Activated T-cell treated with anti-CD3 and anti-CD28 coated beads, Interleukin-2, amount 50 U/mL, for 72 hours (primary cell): ENCODE results near the gene CHD6. TPM values are rescaled to one million over a fixed set of nuclear protein-coding genes. Genes with fewer than 3 reads are reported as not detected.

ENCODE experiments used
- ATAC-seq, 2 donors: fragments of 150-1000 bp; cut with Tn5 transposase; replicated peaks in 1 of 2; 2 replicates each; pipeline ENCODE4 v1.10.0; 2021; ENCODE audit warnings: moderate library complexity in 2 of 2, mild to moderate bottlenecking in 1 of 2
- DNase-seq, 2 donors: peaks; one replicate each; pipeline ENCODE4 v3.0.0; 2021 to 2022; ENCODE audit warnings: mixed read lengths in 1 of 2
- H3K27ac Mint-ChIP-seq: one replicate; pipeline ENCODE4 v1.8.0; 2022; ENCODE audit warnings: mild to moderate bottlenecking, moderate library complexity, mixed read lengths
- H3K27me3 Mint-ChIP-seq: one replicate; pipeline ENCODE4 v1.8.0; 2022; ENCODE audit warnings: low read depth, mixed read lengths
- H3K36me3 Mint-ChIP-seq, 2 donors: one replicate each; pipeline ENCODE4 v1.8.0; 2022; ENCODE audit warnings: mixed read lengths in 2 of 2, mild to moderate bottlenecking in 1 of 2; ENCODE audit not compliant: insufficient read depth in 2 of 2
- H3K4me1 Mint-ChIP-seq: one replicate; pipeline ENCODE4 v1.8.0; 2022; ENCODE audit warnings: low read depth, mixed read lengths
- H3K4me3 Mint-ChIP-seq, 2 donors: one replicate each; pipeline ENCODE4 v1.8.0; 2022; ENCODE audit warnings: mild to moderate bottlenecking in 2 of 2, mixed read lengths in 2 of 2, moderate library complexity in 2 of 2
- H3K9me3 Mint-ChIP-seq, 2 donors: one replicate each; pipeline ENCODE4 v1.8.0; 2022; ENCODE audit warnings: mixed read lengths in 2 of 2
- total RNA-seq, 2 donors: library from RNA; stranded (reverse); gene quantifications; one replicate each; pipeline ENCODE4 v1.2.3, GENCODE V29; 2022

The CHD6 gene
- total RNA-seq, 2 donors from 2014 or later: 35.8 to 37.7 TPM

DNA sequence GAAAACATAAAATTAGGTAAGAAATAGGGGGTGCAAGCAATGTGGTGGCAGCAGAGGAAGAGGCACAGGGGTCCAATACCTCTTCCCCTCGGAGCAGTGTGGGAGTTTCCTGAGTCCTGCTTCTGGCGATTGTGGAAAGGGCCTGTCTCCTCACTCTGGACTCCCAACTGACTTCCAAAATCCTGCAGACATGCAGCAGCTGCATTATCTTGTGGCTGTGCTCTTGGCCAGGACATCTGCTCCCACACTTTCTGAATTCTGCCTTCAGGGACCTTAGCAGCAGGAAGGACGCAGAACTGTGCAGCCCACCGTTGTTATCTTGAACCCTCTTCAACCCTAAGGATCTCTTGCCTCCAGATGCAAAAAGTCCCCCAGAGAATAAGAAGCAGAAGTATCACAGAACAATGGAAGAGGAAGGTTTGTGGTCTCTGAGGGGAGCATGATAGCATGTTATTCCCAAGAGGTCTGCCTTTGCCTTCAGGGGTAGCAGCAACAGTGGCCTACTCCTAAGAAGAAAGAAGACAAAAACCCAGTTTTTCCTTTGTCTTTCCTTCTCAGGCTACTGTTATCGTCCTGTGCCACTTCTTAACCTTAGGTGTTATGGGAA, 149.1 kb downstream of the CHD6 start:
- Mint-ChIP-seq H3K4me1 (no peaks in the 10 kb centered on the region), H3K4me3 (no peak overlapping the region), H3K27ac (no peak overlapping the region), H3K36me3 (peaks cover 4 to 13% of the 10 kb centered on the region in 2 donors), H3K27me3 (no peaks in the 10 kb centered on the region), H3K9me3 (peaks cover 2% of the 10 kb centered on the region in 2 donors)
- ATAC-seq (no peak), DNase-seq (no peak)

DNA sequence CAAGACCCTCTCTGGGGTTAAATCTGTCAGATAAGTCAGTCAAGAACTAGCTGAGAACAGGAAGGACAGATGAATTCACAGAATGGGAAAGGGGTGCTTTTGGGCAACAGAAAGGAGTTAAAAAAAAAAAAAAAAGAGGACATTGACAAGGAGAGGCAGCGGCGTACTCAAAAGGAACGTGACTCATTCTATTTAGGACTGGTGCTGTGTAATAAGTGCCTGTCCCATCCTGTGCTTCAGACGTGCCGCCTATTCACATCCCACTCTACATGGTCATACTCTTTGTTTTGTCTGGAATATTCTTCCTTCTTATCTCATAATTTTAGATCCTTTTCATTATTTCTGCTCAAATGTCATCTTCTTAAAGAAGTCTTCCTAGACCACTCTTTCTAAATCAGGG, 150.5 kb downstream of the CHD6 start:
- no peak for DNase-seq
- no peak for ATAC-seq
- Mint-ChIP-seq H3K36me3 (peaks cover 4 to 13% of the 10 kb centered on the region in 2 donors), H3K4me3 (no peak overlapping the region), H3K27me3 (no peaks in the 10 kb centered on the region), H3K9me3 (peaks cover 2% of the 10 kb centered on the region in 2 donors), H3K4me1 (peaks cover 5% of the 10 kb centered on the region), H3K27ac (no peak overlapping the region)

DNA sequence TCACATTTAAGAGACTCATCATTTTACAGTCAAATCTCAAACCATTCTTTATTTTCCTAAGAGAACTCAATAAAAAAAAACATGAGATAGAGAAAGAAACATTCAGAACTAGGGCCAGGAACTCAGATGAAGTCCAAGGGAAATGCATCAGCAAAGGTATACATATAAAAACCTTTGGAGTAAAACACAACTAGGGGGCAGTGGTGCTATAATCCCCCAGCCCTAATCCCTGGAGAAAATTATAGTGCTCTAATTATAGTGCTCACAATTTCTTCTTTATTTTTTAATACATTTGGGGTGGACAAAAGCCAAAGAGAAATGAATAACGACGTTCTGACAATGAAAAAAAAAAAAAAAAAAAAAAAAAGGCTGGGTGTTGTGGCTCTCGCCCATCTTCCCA, 151.0 kb downstream of the CHD6 start:
- H3K36me3 Mint-ChIP-seq: peaks cover 4 to 13% of the 10 kb centered on the region in 2 donors
- H3K27ac Mint-ChIP-seq: no peak overlapping the region
- ATAC-seq (no peak), DNase-seq (no peak)
- H3K27me3 Mint-ChIP-seq: no peaks in the 10 kb centered on the region
- H3K9me3 Mint-ChIP-seq: peaks cover 2% of the 10 kb centered on the region in 2 donors
- no peak overlapping the region for H3K4me3 Mint-ChIP-seq
- peaks cover 10% of the 10 kb centered on the region for H3K4me1 Mint-ChIP-seq

DNA sequence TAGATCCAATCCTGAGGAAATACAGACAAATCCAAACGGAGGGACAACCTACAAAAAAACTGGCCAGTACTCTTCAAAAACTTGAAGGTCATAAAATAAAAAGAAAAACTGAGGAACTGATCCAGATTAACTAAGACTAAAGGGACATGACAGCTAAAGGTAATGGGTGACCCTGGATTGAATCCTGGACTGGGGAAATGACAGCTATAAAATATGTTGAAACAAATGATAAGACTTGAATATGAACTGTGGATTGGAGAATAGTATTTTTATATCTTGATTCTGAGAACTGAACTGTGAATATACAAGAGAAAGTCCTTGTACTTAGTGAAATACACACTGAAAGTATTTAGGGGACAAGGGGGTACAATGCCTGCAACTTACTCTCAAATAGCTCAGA, 154.6 kb downstream of the CHD6 start:
- Mint-ChIP-seq H3K27me3 (no peaks in the 10 kb centered on the region), H3K9me3 (peaks cover 2 to 7% of the 10 kb centered on the region in 2 donors), H3K36me3 (peaks cover 8 to 17% of the 10 kb centered on the region in 2 donors), H3K4me3 (no peak overlapping the region), H3K4me1 (peaks cover 18% of the 10 kb centered on the region), H3K27ac (no peak overlapping the region)
- DNase-seq (no peak), ATAC-seq (no peak)

DNA sequence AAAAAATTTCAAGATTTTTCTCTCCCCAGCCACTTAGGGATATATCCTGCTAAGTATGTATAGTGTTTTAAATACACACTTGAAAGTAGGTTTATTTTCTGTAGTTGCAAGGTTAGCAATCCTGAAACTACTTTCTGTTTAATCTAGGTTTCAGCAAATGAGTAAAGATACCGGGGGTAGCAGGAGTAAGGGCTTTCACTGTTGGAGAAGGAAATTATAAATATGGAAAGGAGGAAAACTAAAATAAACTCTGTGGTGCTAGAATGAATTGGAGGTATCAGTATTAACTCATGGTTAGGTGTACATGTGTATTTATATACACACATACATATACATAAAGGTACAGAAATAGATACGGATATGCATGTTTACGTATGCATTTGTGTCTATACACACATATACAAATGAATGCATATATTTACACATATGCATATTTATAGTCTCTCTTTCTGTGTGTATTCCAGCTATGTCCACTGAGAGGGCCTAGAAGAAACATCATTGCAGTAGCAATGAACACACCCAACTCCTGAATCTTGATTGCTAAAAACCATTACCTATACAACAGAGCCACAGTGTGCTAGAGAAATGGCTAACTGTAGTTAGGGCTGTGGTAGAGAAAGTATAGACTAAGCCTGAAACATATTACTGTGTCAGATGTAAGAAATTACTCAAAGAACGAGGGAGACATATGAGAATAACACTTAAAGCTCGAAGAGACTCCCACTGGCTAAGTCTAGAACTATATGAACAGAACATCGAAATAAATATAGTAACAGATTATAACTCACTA, 155.6 kb downstream of the CHD6 start:
- Mint-ChIP-seq H3K4me3 (peak overlapping the region in 1 of 2 donors; percentile 4), H3K36me3 (peaks cover 8 to 15% of the 10 kb centered on the region in 2 donors)

DNA sequence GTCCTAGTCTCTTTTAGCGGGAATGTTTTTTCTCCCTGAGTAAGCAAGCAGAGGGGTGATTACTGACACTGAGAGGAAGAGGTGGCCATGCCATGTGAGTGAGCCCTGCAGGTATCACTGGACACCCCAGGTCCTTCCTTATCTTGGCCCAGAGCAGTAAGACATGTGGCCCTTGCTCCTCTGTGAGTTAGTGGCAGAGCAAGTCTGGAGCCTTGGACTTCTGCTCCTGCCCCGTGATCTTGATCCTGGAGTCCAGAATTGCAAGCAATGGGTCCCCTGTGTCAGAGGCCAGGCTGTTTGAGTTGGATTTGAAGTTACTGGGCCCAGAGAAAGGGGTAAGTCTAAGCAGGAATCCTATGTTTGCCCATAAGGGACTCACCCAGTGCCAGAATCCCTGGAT, 159.4 kb downstream of the CHD6 start:
- peaks cover 4 to 14% of the 10 kb centered on the region in 2 donors for H3K36me3 Mint-ChIP-seq
- H3K27ac Mint-ChIP-seq: no peak overlapping the region
- DNase-seq: no peak
- peaks cover 18% of the 10 kb centered on the region for H3K4me1 Mint-ChIP-seq
- no peaks in the 10 kb centered on the region for H3K27me3 Mint-ChIP-seq
- H3K4me3 Mint-ChIP-seq: no peak overlapping the region
- no peak for ATAC-seq
- peaks cover 0 to 6% of the 10 kb centered on the region in 2 donors for H3K9me3 Mint-ChIP-seq

More for the DNA sequence above, 155.6 kb downstream of the CHD6 start:
- DNase-seq (no peak), ATAC-seq (peak; percentile 79 to 88)
- H3K4me1 Mint-ChIP-seq: peaks cover 18% of the 10 kb centered on the region
- H3K27ac Mint-ChIP-seq: peak overlapping the region; percentile 54
- H3K9me3 Mint-ChIP-seq: peaks cover 2 to 7% of the 10 kb centered on the region in 2 donors
- H3K27me3 Mint-ChIP-seq: no peaks in the 10 kb centered on the region

DNA sequence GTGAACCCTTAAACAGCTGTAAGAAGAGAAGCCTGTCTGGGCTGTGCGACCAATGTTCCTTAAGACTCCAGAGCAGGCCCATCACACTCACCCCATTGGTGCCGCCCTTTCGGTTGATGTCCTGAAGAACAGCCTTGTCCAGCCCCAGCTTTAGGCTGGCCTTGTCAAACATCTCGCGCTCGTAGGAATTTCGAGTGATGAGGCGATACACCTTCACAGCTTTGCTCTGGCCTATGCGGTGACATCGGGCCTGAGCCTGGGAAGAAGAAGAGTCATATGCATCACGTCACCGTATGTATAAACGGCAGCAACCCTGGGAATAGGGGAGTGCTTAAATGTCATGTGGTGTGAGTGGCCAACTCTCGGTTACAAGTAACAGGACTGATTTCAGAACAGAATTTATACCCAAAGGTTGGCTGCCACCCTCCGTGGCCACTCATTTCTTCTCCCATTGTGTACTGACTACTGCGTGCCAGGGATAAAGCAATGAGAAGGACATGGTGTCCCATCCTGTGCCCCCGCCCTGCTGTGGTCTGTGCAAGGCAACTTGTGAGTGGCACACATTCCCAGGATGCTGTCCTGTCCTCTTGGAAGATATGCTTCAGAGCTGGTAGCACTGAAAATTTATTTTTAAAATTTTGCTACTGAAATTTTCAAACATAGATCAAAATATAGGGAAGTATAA, 160.9 kb downstream of the CHD6 start:
- ATAC-seq (no peak), DNase-seq (no peak)
- peaks cover 9% of the 10 kb centered on the region for H3K4me1 Mint-ChIP-seq
- peaks cover 4 to 14% of the 10 kb centered on the region in 2 donors for H3K36me3 Mint-ChIP-seq
- H3K27me3 Mint-ChIP-seq: no peaks in the 10 kb centered on the region
- H3K4me3 Mint-ChIP-seq: no peak overlapping the region
- peaks cover 0 to 6% of the 10 kb centered on the region in 2 donors for H3K9me3 Mint-ChIP-seq
- H3K27ac Mint-ChIP-seq: no peak overlapping the region

DNA sequence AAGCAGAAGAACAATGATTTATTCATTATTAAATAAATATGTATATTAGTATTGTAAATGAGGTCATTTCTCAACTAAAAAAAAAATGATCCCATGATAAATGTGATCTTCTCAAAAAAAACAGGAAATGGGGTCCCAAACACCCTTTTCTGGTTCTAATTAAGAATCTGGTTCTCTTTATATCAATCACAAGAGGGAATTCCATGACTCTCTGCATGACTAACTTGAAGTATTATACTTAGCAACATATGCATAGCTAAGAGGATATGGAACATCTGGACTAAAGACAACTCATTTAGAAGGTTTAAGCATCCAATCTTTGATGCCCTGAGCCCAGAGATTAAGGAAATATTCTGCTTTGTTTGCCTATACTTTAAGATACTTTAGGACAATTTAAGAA, 161.8 kb downstream of the CHD6 start:
- ATAC-seq (no peak), DNase-seq (no peak)
- H3K27ac Mint-ChIP-seq: no peak overlapping the region
- H3K27me3 Mint-ChIP-seq: no peaks in the 10 kb centered on the region
- peaks cover under 1% of the 10 kb centered on the region for H3K4me1 Mint-ChIP-seq
- peaks cover 0 to 6% of the 10 kb centered on the region in 2 donors for H3K9me3 Mint-ChIP-seq
- no peak overlapping the region for H3K4me3 Mint-ChIP-seq
- H3K36me3 Mint-ChIP-seq: peaks cover 4 to 14% of the 10 kb centered on the region in 2 donors

DNA sequence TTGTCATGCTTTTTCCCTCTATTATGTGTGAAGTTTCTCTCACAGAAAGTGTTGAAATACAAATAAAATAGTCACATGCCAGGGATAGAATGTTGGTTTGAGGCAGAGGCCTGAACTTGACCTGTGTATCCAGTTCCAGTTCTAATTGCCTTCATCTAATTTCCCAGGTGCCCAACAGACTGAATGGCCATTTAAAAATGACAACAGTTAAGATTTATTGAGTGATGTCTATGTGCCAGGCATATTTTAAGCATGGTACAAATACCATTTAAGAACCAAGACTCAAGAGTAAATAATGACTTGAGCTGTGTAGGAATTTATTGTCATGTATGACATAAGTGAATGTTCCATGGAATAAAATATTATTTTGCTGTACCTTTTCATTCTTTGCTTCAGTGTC, 163.9 kb downstream of the CHD6 start:
- no peak for DNase-seq
- no peaks in the 10 kb centered on the region for H3K9me3 Mint-ChIP-seq
- H3K27ac Mint-ChIP-seq: no peak overlapping the region
- peaks cover 0 to 8% of the 10 kb centered on the region in 2 donors for H3K36me3 Mint-ChIP-seq
- H3K4me3 Mint-ChIP-seq: no peak overlapping the region
- no peaks in the 10 kb centered on the region for H3K4me1 Mint-ChIP-seq
- no peaks in the 10 kb centered on the region for H3K27me3 Mint-ChIP-seq
- no peak for ATAC-seq

DNA sequence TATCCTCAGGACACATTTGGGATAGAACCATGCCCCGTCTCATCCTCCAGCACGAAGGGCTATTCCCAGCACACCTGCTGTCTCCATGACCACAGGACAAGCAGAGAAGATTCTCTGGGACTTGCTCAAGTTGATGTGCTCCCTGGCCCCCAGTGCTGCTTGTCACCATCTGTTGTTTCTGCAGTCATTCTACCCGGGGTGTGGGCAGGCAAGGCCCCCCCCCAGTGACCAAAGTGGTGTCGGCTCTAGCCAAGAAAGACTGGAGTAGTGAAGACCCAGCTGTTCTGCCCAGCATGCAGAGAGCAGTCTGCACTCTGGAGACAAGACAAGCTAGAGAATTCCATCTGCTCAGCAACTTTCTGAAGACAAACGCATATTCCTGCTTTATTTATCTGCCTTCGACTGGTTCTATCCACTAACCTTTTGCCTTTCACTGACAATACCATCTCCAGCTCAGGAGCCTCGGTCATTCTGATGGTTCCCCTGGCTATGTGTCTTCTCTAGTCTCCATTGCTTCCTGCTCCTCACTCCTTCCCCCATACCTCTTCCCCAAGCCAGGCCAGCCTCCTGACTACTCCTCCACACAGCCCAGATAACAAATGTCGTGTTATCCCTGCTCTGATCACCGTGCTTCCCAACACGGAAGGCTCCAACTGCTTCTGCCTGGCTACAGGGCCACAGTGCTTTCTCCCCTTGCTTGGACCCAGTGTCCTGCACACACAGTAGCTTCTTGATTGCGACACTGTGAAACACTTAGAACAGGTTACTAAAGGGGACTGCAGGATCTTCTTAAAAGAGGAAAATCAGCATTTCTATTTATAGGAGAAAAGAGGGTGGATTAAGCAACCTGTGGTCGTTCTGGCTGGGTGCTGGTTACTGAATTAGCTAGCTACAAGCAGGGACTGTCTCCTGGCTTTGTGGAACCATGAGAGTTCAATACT, 164.9 kb downstream of the CHD6 start:
- Mint-ChIP-seq H3K27me3 (no peaks in the 10 kb centered on the region), H3K4me3 (no peak overlapping the region), H3K36me3 (peaks cover 0 to 8% of the 10 kb centered on the region in 2 donors), H3K4me1 (no peaks in the 10 kb centered on the region), H3K9me3 (no peaks in the 10 kb centered on the region), H3K27ac (peak overlapping the region; percentile 39)
- ATAC-seq: no peak
- DNase-seq: no peak

DNA sequence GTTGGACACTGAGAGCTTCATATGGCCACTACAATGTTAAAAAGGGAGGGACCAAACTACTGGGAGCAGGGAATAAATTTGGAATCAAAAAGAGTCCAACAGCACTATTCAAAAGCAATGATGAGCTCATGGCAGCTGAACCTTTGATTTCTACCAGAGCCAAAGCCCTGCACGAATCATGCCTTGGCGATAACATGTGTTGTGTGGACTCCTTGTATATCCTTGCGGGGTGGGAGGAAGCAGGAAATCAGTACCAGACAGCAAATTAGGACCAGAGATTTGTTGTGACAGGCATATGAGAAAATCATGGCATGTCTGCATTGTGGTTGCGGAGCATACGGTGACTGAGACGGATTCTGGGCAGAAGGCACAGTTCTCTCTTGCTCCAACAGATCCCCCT, 166.0 kb downstream of the CHD6 start:
- Mint-ChIP-seq H3K27ac (no peak overlapping the region), H3K9me3 (no peaks in the 10 kb centered on the region), H3K27me3 (no peaks in the 10 kb centered on the region), H3K4me1 (no peaks in the 10 kb centered on the region), H3K4me3 (no peak overlapping the region), H3K36me3 (peaks cover 0 to 9% of the 10 kb centered on the region in 2 donors)
- ATAC-seq (no peak), DNase-seq (no peak)

DNA sequence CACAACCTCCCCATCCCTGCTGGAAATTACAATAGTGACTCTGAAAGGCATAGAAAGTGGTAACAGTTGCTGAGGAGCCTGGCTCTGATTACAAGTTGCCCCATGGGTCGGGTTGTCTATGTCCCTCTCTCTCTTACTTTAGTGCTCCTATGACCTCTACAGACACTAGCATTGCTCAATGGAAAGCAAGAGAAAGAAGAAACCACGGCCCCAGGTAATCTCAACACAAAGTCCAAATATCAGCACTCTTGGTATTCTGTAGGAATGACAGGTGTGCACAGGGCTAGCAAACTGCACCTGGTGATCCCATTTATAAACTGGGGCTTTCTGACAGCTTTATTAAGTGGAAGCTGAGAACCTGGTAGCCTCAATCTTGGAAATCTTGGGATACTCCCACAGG, 171.2 kb downstream of the CHD6 start:
- no peaks in the 10 kb centered on the region for H3K9me3 Mint-ChIP-seq
- peaks cover 3 to 8% of the 10 kb centered on the region in 2 donors for H3K36me3 Mint-ChIP-seq
- H3K27me3 Mint-ChIP-seq: no peaks in the 10 kb centered on the region

More for the DNA sequence above, 171.2 kb downstream of the CHD6 start:
- no peak overlapping the region for H3K4me3 Mint-ChIP-seq
- DNase-seq: no peak
- no peak for ATAC-seq
- peaks cover 12% of the 10 kb centered on the region for H3K4me1 Mint-ChIP-seq
- H3K27ac Mint-ChIP-seq: no peak overlapping the region
